Endothelial cell of umbilical vein (primary cell): ENCODE measurements around the gene MAP1LC3B2. TPM values are rescaled to one million over a fixed set of nuclear protein-coding genes. Genes with fewer than 3 reads are reported as not detected.

Source experiments
- Bru-seq: library from RNA; stranded (reverse); fragments of 400-500 nt; gene quantifications from one replicate; lab custom pipeline; 2021; lab: Mats Ljungman, UMichigan
- BruChase-seq, 2 experiments: library from RNA; stranded (reverse); fragments of 400-500 nt; gene quantifications; one replicate each; lab custom pipeline; 2021; lab: Mats Ljungman, UMichigan
- BruUV-seq: library from RNA; stranded (reverse); fragments of 400-500 nt; replicated peaks from 2 replicates; lab custom pipeline; 2021; lab: Mats Ljungman, UMichigan
- CTCF ChIA-PET: fragments of 300-600, 350-600 bp; sonication (Branson Sonifier 250); formaldehyde crosslinking; loops from one replicate; lab custom pipeline; 2021; ENCODE audit warnings: antibody characterized with exemption, inconsistent platforms; lab: Charles Lee
- POLR2A ChIA-PET: fragments of 300-600, 350-600 bp; sonication (Branson Sonifier 250); formaldehyde crosslinking; loops from one replicate; lab custom pipeline; 2021; ENCODE audit warnings: antibody characterized with exemption, inconsistent platforms; lab: Charles Lee
- DNase-seq: peaks from one replicate; pipeline ENCODE4 v3.0.0-alpha.2; 2011; ENCODE audit warnings: low read depth, low spot score
- FAIRE-seq: peaks from 2 replicates; lab custom pipeline; 2011; peaks lifted over from hg19 to GRCh38; lab: Jason Lieb, UNC
- H2AFZ ChIP-seq: 2 replicates; pipeline ENCODE4 v1.6.0; 2012; ENCODE audit warnings: low read depth, low read length, control low read depth, inconsistent platforms
- H3K27ac ChIP-seq: 2 replicates; pipeline ENCODE4 v1.5.1; 2011; ENCODE audit warnings: low read depth, mild to moderate bottlenecking, control low read depth, low read length, moderate library complexity; ENCODE audit not compliant: insufficient read depth
- H3K27me3 ChIP-seq, 2 experiments: 2 replicates each; pipeline versions ENCODE4 v1.6.0 to v1.6.1; 2011; ENCODE audit warnings: low read length in 2 of 2, mixed read lengths in 1 of 2; ENCODE audit not compliant: control insufficient read depth in 2 of 2, insufficient read depth in 2 of 2
- H3K36me3 ChIP-seq, 2 experiments: 2 replicates in 1 of 2; 3 replicates in 1 of 2; pipeline ENCODE4 v1.5.1; 2011; ENCODE audit warnings: low read length in 2 of 2, mild to moderate bottlenecking in 1 of 2, moderate library complexity in 1 of 2; ENCODE audit not compliant: control insufficient read depth in 2 of 2, insufficient read depth in 2 of 2; ENCODE audit errors: extremely low read depth in 1 of 2
- H3K4me1 ChIP-seq: 3 replicates; pipeline ENCODE4 v1.5.1; 2011; ENCODE audit warnings: mild to moderate bottlenecking, low read length; ENCODE audit not compliant: control insufficient read depth, insufficient read depth; ENCODE audit errors: extremely low read depth
- H3K4me2 ChIP-seq: 2 replicates; pipeline ENCODE4 v1.6.1; 2011; ENCODE audit warnings: low read length, control low read depth, mixed read lengths; ENCODE audit not compliant: insufficient read depth
- H3K4me3 ChIP-seq, 3 experiments: fragments of 200-600 bp in 1 of 3; sonication (generic), shearing (Covaris generic) in 1 of 3; replicated peaks in 1 of 3; 2 replicates each; pipeline ENCODE4 v1.5.1; 2011 to 2016; ENCODE audit warnings: control low read depth in 3 of 3, low read length in 3 of 3, mild to moderate bottlenecking in 2 of 3, inconsistent platforms in 1 of 3, low read depth in 1 of 3, moderate library complexity in 1 of 3; ENCODE audit not compliant: insufficient read depth in 1 of 3
- H3K79me2 ChIP-seq: 2 replicates; pipeline ENCODE4 v1.6.0; 2012; ENCODE audit warnings: low read length, inconsistent platforms; ENCODE audit not compliant: control insufficient read depth, insufficient read depth
- H3K9ac ChIP-seq: replicated peaks from 2 replicates; pipeline ENCODE3; 2011; ENCODE audit warnings: low read length, control low read depth; ENCODE audit not compliant: insufficient read depth; ENCODE audit errors: extremely low read depth
- H3K9me1 ChIP-seq: replicated peaks from 3 replicates; pipeline ENCODE4 v1.6.0; 2011; ENCODE audit warnings: mild to moderate bottlenecking, low read length; ENCODE audit not compliant: control insufficient read depth, insufficient read depth; ENCODE audit errors: extremely low read depth
- H3K9me3 ChIP-seq: replicated peaks from 2 replicates; pipeline ENCODE4 v1.5.1; 2012; ENCODE audit warnings: low read length, inconsistent platforms; ENCODE audit not compliant: control insufficient read depth, insufficient read depth
- H4K20me1 ChIP-seq: replicated peaks from 2 replicates; pipeline ENCODE3; 2011; ENCODE audit warnings: mild to moderate bottlenecking, low read length; ENCODE audit not compliant: control insufficient read depth, insufficient read depth; ENCODE audit errors: extremely low read depth
- EZH2 ChIP-seq: IDR thresholded peaks from 2 replicates; pipeline ENCODE4 v1.6.1; 2012; ENCODE audit warnings: borderline replicate concordance, low read depth, mild to moderate bottlenecking, moderate library complexity, low read length, inconsistent platforms; ENCODE audit not compliant: severe bottlenecking
- FOS ChIP-seq: IDR thresholded peaks from 2 replicates; pipeline ENCODE4 v1.6.1; 2011; ENCODE audit warnings: mild to moderate bottlenecking, low read length, moderate library complexity, borderline replicate concordance; ENCODE audit not compliant: insufficient read depth
- GATA2 ChIP-seq: IDR thresholded peaks from 2 replicates; pipeline ENCODE4 v1.7.0; 2011; ENCODE audit warnings: low read depth, mild to moderate bottlenecking, moderate library complexity, mixed read lengths, low read length; ENCODE audit not compliant: insufficient read length, insufficient read depth
- JUN ChIP-seq: IDR thresholded peaks from 2 replicates; pipeline ENCODE4 v1.6.1; 2011; ENCODE audit warnings: borderline replicate concordance, low read depth; ENCODE audit not compliant: insufficient read length, insufficient read depth
- MYC ChIP-seq: IDR thresholded peaks from one replicate; pipeline ENCODE4 v1.6.1; 2011; ENCODE audit warnings: mild to moderate bottlenecking, low read depth, low read length
- POLR2A ChIP-seq: IDR thresholded peaks from 2 replicates; pipeline ENCODE4 v1.6.1; 2012; ENCODE audit warnings: low read depth, mild to moderate bottlenecking, control low read depth, low read length
- POLR2AphosphoS5 ChIP-seq: IDR thresholded peaks from 2 replicates; pipeline ENCODE4 v1.6.1; 2012; ENCODE audit warnings: low read depth, mild to moderate bottlenecking, control low read depth, low read length, moderate library complexity; ENCODE audit not compliant: insufficient read depth
- dilution Hi-C: fragments of 300-500 bp; cut with MboI; formaldehyde crosslinking; loops from one replicate; pipeline ENCODE4 v1.15.0; 2019; ENCODE audit warnings: low sequenced_read_pairs; ENCODE audit not compliant: extremely low pct_ligation_motif_present
- intact Hi-C: fragments of 100-400 bp; cut with micrococcal nuclease; formaldehyde crosslinking; loops from one replicate; pipeline ENCODE4 v1.10.0; 2022
- long read RNA-seq: library from polyadenylated mRNA; stranded (forward); transcript quantifications from one replicate; pipeline ENCODE4 v2.0.0, GENCODE V29; 2021
- polyA minus RNA-seq, 3 experiments: library from RNA; depleted of rRNA, polyadenylated mRNA; stranded (reverse); fragments of >200 nt; gene quantifications; 1 replicate in 1 of 3; 2 replicates in 2 of 3; pipeline ENCODE4 v1.2.3, GENCODE V29; 2011
- polyA plus RNA-seq, 4 experiments: library from polyadenylated mRNA; depleted of rRNA in 3 of 4; stranded (reverse) in 3 of 4; unstranded in 1 of 4; fragments of >200 nt; gene quantifications; 2 replicates each; pipeline versions ENCODE4 v1.2.1 to v1.2.3, GENCODE V29; 2011 to 2012; ENCODE audit warnings: missing spikeins in 1 of 4
- total RNA-seq: library from RNA; stranded (reverse); gene quantifications from 2 replicates; pipeline ENCODE4 v1.2.3, GENCODE V29; 2021
- TF ChIP-seq, protein P1 (sequence below), 2 donors: IDR thresholded peaks; 1 replicate in 1 of 2; 2 replicates in 1 of 2; pipeline ENCODE4 v1.5.1; 2011; ENCODE audit warnings: low read length in 2 of 2, mild to moderate bottlenecking in 2 of 2, moderate library complexity in 2 of 2, control low read depth in 1 of 2, inconsistent platforms in 1 of 2, low read depth in 1 of 2; ENCODE audit not compliant: insufficient read depth in 1 of 2; ENCODE audit errors: extremely low read depth in 1 of 2
- TF ChIP-seq, protein P2 (sequence below): IDR thresholded peaks from 2 replicates; pipeline ENCODE4 v1.6.1; 2011; ENCODE audit not compliant: insufficient read depth, insufficient read length

Gene MAP1LC3B2
- total RNA-seq = 4.1 TPM in 1 of 2 replicates, not detected in the other
- 0.32 and 0.49 TPM in 2 replicates for polyA plus RNA-seq
- polyA plus RNA-seq (2011; cell fraction: cytosol; rRNA removed) = 0.82 and 1.1 TPM in 2 replicates
- polyA plus RNA-seq (2011; cell fraction: nucleus; rRNA removed) = 0.50 and 1.1 TPM in 2 replicates
- polyA plus RNA-seq (2012) = 11.5 and 15.5 TPM in 2 replicates
- polyA minus RNA-seq = 1.2 TPM in 1 of 2 replicates, not detected in the other
- not detected for polyA minus RNA-seq (2011; cell fraction: cytosol; rRNA and poly(A)+ RNA removed)
- polyA minus RNA-seq (2011; cell fraction: nucleus; rRNA and poly(A)+ RNA removed) = not detected in 2 replicates
- not detected for Bru-seq, nascent RNA
- percentile 7 among the genes with signal in this experiment for BruChase-seq, experiment 1, labeled RNA remaining after a 6-hour chase
- BruChase-seq, experiment 2, labeled RNA remaining after a 2-hour chase = percentile 9 among the genes with signal in this experiment
- long read RNA-seq = 0 reads

DNA sequence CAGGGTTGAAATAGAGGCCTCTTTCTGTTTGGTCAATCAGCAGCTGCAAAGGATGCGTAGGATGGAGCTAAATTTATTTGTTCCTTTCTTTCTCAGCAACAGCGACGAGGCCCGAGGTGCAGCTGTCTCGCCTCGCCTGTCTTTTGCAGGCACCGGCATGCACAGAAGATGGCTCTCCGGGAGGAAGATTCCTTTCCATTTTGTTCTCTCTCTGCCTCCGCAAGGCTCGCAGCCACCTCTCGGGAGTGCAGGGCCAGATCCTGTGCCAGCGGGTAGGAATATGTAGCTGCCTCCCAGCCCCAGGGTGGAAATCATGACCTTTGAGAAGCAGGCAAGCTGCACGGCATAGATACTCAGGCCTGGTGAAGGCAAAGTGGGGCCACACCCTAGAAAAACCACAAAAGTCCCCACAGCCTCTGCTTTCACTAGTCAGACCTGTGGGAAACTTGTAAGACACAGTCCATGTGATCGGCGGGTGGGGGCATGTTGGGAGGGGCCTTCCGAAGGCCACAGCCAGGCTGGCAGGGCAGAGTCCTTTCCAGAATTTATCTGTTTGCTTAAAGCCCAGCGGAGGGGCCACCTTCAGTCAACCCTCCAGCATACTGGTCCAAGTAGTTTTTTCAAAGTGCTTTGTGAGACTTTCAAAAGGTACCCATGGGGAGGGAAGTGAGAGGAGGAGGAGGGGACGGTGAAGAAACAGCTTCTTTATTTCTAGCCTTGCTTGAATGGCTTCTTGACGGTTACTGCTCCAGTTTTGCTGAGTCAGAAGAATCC, at the start of gene MAP1LC3B2:
MAP1LC3B2 (plus strand) TSS at position 220 of the 774 bp plus-strand sequence. CDS start 16,562 bp downstream, outside the sequence.
- ChIA-PET CTCF (interaction anchor here (0.7 to 1.6 kb wide), 2 partner anchors 8 to 23 kb away, joined by 3 to 9 read pairs; no protein-coding TSS in a partner anchor), POLR2A (no interaction called here)
- no peaks in the 10 kb centered on the region for H3K79me2 ChIP-seq
- no peaks in the 10 kb centered on the region for H3K9me3 ChIP-seq
- H3K27ac ChIP-seq = no peak within 1 kb of the TSS
- no peaks in the 10 kb centered on the region for H3K27me3 ChIP-seq
- FAIRE-seq (peak; percentile 8), DNase-seq (no peak)
- H3K9me1 ChIP-seq = no peaks in the 10 kb centered on the region
- H3K9ac ChIP-seq = no peak within 1 kb of the TSS
- no peak within 1 kb of the TSS for H2AFZ ChIP-seq
- no peak within 1 kb of the TSS for H3K4me2 ChIP-seq
- no TSS peak for BruUV-seq
- intact Hi-C loops (no loop called here), dilution Hi-C loops (no loop called here)
- H4K20me1 ChIP-seq = no peaks in the 10 kb centered on the region
- no peak for TF ChIP-seq MYC
- no peak for TF ChIP-seq POLR2A
- no peak for TF ChIP-seq POLR2AphosphoS5
- no peak for TF ChIP-seq FOS
- TF ChIP-seq, protein P1, sequence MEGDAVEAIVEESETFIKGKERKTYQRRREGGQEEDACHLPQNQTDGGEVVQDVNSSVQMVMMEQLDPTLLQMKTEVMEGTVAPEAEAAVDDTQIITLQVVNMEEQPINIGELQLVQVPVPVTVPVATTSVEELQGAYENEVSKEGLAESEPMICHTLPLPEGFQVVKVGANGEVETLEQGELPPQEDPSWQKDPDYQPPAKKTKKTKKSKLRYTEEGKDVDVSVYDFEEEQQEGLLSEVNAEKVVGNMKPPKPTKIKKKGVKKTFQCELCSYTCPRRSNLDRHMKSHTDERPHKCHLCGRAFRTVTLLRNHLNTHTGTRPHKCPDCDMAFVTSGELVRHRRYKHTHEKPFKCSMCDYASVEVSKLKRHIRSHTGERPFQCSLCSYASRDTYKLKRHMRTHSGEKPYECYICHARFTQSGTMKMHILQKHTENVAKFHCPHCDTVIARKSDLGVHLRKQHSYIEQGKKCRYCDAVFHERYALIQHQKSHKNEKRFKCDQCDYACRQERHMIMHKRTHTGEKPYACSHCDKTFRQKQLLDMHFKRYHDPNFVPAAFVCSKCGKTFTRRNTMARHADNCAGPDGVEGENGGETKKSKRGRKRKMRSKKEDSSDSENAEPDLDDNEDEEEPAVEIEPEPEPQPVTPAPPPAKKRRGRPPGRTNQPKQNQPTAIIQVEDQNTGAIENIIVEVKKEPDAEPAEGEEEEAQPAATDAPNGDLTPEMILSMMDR (IDR thresholded peaks at IDR 0.05; ENCODE audit: extremely low read depth in 1 of 2, insufficient read depth in 1 of 2, low read depth in 1 of 2, low read length in 2 of 2) = no peak
- no peak for TF ChIP-seq JUN
- TF ChIP-seq EZH2 = no peak
- TF ChIP-seq, protein P2, sequence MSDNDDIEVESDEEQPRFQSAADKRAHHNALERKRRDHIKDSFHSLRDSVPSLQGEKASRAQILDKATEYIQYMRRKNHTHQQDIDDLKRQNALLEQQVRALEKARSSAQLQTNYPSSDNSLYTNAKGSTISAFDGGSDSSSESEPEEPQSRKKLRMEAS = no peak
- no peak for TF ChIP-seq GATA2
- no peaks in the 10 kb centered on the region for H3K36me3 ChIP-seq
- H3K4me3 ChIP-seq = no peak within 1 kb of the TSS
- H3K4me1 ChIP-seq = no peaks in the 10 kb centered on the region
